Smooth muscle cell of the coronary artery (primary cell): ENCODE results near the gene SCYGR5. TPM values are rescaled to one million over a fixed set of nuclear protein-coding genes. Genes with fewer than 3 reads are reported as not detected.

ENCODE experiments used
- total RNA-seq: library from RNA; depleted of rRNA; stranded (reverse); fragments of >200 nt; gene quantifications from 2 replicates; pipeline ENCODE4 v1.2.3, GENCODE V29; 2014; ENCODE audit warnings: low replicate concordance

SCYGR5 gene
- not detected in 2 replicates for total RNA-seq

GRCh38 chr2:227666631-227667170, at the start of gene SCYGR5:
TSS of gene SCYGR5 (plus strand) at chr2:227666804. CDS start at chr2:227666804, 0 bp downstream.

GRCh38 chr2:227617316-227618230, 49.0 kb upstream of the SCYGR5 start, which contains the start of gene SCYGR4:
TSS of gene SCYGR4 (plus strand) at chr2:227617498. CDS start at chr2:227617498, 0 bp downstream.

Other genes starting within 250 kb of the SCYGR5 start
- gene AGFG1, start 194.6 kb upstream of the SCYGR5 start, total RNA-seq = 33.2 and 42.2 TPM in 2 replicates
- not detected in 2 replicates for gene SCYGR2, start 67.9 kb upstream of the SCYGR5 start, total RNA-seq
- not detected in 2 replicates for gene SCYGR3, start 52.0 kb upstream of the SCYGR5 start, total RNA-seq
- under 0.01 TPM in 1 of 2 replicates, not detected in the other for gene SCYGR4, start 49.3 kb upstream of the SCYGR5 start, total RNA-seq
- gene SLC19A3, start 51.2 kb downstream of the SCYGR5 start, total RNA-seq = 0.23 and 2.1 TPM in 2 replicates
- gene SCYGR6, start 58.0 kb downstream of the SCYGR5 start, total RNA-seq = not detected in 2 replicates
- gene SCYGR7, start 61.5 kb downstream of the SCYGR5 start, total RNA-seq = not detected in 2 replicates
- gene SCYGR8, start 79.1 kb downstream of the SCYGR5 start, total RNA-seq = not detected in 2 replicates
- 0.30 TPM in 1 of 2 replicates, not detected in the other for gene CCL20, start 147.0 kb downstream of the SCYGR5 start, total RNA-seq
- 0.12 and 9.5 TPM in 2 replicates for gene DAW1, start 204.8 kb downstream of the SCYGR5 start, total RNA-seq